ENCODE measurements around the gene ACTRT2.

ACTRT2 gene

DNA sequence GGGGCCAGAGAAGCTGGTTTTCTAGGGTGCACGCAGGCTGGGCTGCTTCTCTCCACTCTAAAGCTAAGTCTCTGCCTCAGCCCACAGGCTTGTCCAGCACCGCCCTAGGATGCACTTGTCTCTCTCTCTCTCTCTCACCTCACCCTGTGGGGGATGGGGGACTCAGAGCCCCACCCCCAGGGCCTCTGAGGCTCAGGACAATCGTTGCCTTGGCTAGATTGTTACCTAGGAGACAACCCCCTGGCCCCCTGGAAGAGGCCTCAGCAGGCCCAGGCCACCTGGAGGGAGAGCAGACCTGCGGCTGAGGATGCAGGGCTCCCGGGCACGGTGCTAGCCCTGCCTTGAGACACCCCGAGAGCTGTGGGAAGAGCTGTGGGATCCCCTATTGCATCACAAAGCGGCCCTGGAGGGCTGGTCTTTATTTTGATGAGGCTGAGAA lies at the start of gene ACTRT2:
ACTRT2 (plus strand) TSS at position 235 of the 439 bp plus-strand sequence. CDS start 220 bp downstream, outside the sequence.
- no peak for DNase-seq (ENCODE audit: low spot score)

DNA sequence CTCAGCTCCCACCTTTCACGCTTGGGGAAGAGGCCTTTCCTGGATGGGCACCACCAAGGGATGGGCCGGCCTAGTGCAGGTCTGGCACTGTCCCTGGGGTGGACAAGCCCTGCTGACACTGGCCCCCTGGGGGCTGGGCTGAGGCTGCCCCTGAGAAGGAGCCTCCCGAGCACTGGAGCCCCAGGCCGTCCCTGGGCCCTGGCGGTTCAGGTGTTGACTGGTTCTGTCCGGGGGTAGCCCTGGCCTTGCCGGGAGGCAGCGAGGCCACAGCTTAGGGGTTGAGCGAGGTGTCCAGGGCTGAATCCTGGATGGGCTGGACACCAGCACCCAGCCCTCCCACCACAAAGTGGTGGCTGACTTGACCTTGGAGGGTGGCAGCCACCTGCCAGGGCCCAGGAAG lies 49.7 kb upstream of the ACTRT2 start:
- no peak for DNase-seq (ENCODE audit: low spot score)

DNA sequence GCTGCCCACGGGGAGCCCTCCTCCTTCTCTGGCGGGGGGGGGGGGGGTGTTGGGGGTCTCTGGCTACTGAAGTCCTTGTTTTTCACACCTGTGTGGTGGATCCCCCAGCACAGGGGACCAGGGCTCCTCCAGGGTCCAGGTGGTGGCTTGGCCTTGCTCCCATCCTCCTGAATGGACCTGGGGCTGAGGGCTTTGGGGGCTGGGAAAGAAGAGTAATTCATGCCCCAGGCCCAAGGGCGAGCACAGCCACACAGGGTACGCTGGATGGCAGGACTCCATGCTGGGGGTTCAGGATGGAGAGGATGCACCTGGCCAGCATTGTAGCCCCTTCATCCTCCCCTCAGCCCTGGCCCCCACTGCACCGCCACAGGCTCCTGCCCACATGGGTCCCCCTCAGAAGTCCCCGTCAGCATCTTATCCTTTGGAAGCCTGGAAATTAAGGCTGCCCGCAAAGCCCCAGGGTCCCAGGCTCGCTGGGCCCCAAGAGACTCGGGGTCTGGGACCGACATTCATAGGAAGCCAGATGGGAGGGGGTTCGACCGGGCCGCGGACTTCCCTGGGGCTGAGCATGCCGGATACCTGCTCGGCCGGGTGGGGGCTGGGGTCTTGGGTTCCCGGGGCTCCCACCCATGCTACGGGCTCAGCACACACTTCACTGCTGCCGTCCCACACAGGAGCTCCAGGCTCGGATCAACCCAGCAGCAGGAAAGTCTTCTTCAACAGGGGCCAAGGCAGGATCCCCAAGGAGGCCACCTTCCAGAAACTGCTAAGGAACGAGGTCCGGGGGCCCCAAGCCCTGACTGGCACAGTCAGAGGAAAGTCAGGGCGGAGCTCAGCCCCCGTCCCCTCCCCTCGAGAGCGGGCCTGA lies 49.0 kb upstream of the ACTRT2 start:
- no peak for DNase-seq (ENCODE audit: low spot score)

DNA sequence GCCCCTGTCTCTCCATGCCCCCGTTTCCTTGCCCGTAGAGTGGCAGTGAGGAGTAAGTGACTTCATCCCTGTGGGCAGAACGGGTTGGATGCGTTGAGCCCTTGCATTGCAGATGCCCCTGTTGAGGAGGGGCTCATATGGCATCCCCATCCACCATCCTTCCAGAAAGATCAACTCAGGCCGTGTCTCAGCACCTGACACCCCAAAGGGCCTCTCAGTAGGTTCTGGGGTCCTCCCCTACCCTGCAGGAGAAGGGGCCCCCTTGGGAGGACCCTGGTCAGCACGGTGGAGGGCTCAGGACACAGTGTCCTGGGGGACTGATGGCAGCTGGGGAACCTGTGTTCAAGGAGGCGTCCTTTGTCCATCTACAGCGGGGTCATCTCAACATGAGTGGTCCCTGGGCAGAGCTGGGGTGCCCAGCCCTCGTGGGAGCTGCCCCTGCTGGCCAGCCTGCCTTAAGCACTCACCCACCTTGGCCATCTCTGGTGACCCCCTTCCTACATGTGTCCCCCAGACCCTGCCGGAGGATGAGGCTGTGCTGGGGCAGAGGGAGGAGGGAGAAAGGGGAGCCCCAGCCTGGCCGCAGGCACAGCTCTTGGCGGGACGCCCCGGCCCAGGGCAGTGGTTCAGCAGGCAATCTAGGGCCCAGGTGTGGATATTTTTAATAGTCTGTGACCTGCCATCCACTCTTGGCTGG lies 48.2 kb upstream of the ACTRT2 start:
- no peak for DNase-seq (ENCODE audit: low spot score)

DNA sequence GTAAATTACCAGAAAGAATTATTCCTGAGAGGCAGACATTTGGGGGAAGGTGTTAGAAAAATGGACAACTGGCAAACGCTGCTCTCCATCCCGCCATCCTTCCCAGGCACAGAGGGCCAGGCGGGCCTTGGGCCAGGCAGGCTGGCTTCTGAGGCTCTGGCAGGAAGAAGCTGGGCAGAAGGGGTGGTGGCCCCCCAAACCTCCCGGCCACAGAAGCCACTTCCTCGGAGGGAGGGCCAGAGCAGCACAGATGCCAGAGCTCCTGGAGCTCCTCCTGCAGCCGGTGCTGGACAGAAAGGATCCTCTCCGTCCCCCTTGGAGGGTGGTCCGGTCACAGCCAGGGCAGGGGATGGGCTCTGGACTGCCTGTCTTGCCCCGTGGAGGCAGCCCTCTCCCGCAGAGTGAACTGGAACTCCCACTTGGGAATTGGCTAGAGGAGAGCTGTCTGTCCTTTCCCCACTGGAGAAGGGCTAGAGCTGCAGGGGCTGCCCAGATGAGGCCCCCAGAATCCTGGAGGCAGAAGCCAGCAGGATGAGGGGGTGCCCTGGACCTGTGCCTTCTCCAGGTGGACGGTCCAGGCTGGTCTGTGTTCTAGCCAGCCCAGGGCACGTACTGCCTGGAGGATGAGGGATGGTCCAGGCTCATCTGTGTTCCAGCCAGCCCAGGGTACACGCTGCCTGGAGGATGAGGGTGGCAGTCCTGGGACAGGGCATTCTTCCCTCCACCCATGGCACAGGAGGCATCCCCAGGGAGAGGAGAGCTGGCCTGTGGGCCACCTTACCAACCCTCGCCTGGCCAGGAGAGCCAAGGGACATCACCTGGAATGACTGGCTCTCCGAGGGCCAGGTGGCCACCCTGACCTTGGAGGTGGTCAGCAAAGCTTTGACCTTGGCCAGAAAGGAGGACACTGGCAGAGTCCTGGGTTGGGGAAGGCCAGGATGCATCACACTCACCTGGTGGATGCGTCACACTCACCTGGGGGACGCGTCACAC lies 47.4 kb upstream of the ACTRT2 start:
- DNase-seq (ENCODE audit: low spot score), result no peak

DNA sequence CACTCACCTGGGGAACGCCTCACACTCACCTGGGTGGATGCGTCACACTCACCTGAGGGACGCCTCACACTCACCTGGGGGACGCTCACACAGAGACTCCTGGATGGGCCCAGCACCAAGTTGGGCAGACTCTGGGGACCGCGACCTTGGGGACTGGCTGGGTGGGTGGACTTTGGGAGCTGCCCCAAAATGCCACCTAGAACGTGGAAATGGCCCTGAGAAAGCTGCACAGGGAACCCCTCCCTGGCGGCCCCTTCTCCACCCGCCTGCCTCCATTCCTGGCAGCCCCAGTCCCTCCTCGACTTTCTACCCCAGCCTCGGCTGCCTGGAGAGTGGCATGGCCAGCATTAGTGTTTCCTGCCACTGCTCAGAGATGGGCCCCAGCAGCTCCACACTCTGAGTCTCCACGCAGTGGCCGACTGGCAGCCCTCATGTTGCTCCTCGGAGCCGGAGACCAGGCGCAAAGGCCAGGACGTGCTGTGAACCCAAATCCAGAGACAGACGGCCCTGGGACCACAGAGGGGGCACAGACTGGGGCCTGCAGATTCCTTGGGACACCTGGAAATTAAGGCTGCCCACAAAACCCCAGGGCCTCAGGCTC lies 46.5 kb upstream of the ACTRT2 start:
- DNase-seq (ENCODE audit: low spot score), result no peak

DNA sequence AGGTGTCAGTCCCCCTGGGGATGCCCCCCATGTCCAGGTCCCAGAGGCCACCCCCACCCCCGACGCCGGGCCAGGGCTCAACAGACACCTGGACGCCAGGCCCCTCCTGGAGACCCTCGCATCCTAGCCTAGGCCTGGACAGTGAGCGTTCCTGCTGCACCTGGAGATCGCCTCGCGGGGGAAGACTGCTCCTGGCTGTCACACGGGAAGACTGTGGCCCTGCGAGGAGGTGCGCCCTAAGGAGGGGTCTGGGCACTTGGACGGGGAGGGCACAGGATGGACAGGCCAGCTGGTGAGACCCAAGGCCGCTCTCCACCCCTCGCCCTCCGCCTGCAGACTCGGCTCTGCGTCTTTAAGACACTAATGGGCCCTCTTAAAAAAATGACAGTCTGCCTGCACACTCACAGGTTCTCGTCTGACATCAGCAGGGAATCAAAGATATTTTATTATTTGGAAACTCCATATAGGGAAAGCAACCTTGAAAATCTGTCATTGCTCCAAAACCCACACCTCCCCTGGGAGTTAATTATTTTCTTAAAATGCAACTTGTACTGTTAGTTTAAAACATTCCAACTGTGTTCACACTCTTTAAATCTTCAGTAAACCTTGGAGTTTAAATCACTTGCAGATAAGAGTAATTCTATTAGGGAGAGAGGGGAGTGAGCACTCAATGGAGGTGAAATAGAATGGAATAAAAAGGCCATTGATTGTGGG lies 45.6 kb upstream of the ACTRT2 start:
- no peak for DNase-seq (ENCODE audit: low spot score)

DNA sequence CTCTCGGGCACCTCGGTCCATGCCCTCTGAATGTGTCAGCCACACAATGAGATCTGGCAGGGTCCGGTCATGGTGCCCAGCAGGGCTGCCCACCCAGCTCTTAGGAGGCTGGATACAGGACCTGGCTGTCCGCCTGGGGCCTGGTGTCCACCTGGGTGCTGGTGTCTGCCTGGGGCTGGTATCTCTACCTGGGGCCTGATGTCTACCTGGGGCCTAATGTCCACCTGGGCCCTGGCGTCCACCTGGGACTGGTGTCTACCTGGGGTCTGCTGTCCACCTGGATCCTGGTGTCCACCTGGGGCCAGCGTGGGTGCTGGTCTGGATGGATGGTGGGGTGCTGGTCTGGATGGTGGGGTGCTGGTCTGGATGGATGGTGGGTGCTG lies 45.1 kb upstream of the ACTRT2 start:
- no peak for DNase-seq (ENCODE audit: low spot score)

DNA sequence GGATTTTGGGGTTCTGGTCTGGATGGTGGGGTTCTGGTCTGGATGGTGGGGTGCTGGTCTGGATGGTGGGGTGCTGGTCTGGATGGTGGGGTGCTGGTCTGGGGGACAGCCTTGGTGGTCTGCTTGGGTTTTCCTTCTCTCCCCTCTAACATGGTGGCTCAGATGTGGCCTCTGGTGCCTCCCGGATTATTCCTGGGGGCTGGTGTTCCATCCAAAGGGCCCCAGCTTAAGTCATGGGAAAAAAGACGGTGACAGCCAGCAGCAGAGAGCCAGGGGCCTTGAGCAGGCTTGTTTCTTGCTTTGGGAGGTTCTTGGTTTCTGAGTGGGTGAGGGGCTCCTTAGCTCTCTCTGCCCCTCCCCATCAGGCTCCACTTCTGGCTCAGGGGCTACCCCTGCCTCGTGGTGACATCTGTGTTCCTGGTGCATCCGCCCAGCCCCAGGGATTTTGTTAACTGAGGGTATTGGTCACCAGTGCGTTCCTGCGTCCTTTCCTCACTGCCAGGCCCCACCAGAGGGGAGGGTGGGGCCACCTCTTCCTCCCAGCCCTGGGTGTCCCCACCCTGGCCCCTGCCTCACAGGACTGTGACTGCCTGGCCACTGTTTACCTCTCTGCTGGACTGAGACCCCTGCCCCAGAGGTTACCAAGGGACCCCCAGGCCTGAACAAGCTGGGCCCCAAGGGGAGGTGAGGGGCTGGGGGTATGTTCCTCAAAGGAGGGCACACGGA lies 43.2 kb upstream of the ACTRT2 start:
- DNase-seq (ENCODE audit: low spot score), result no peak

DNA sequence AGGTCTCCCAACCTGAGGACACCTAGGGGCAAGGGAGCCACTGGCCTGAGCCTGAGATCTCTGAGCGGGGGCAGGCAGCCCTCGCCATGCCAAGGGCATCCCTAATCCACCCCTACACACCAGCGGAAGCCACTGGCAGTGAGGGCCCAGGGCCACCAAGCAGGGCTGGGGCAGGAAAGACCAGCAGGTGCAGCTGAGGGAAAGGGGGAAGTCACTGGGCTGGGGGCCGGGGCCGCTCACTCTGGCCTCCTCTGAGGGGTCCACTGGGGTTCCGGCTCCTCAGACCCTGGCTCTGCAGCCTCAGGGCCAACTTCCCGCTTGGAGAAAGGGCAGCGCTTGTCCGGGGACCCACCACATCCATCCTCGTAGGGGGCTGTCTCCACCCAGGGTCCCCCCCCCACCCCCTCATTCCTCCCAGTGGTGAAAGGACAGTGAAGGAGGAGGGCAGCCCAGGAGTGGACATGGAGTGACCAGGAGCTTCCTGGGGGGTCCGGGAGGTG lies 42.5 kb upstream of the ACTRT2 start:
- no peak for DNase-seq (ENCODE audit: low spot score)

DNA sequence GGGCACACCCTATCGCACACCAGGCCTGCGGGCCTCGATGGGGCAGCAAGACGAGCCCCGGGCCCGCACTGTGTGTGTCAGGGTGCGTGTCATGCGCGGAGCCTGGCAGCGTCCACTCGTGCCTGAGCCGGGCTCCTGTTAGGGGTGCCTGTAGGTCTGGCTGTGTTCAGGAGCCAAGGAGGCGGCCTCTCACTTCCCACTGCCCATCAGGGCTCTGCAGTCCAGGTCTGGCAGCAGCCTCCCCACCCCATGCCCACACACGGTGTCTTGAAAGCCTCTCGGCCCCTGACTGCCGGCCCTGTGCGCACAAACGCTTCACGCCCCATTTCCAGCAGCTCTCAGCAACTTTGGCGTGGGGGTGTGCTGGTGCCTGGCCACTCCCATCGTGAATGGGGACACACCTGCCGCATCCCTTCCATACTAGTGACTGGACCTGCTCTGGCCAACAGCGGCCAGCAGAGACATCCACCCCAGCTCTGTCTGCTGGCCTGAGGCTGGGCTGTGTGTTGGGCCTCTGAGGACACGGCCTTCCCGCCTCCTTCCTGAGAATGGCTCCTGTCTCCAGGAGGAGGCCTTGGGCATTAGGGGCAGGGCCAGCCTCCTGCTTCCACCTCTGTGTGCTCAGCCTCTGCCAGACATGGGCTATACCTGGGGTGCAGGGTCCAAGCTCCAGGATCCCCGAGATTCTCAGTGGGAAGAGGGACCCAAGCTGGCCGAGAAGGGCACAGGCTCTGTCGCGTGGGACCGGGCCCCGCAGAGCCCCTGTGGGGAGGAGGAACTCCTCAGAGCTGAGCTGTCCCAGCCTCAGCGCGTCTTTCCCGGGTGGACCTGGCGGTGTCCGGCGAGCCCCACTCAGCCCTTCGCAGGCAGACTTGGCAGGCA lies 41.8 kb upstream of the ACTRT2 start:
- no peak for DNase-seq (ENCODE audit: low spot score)

DNA sequence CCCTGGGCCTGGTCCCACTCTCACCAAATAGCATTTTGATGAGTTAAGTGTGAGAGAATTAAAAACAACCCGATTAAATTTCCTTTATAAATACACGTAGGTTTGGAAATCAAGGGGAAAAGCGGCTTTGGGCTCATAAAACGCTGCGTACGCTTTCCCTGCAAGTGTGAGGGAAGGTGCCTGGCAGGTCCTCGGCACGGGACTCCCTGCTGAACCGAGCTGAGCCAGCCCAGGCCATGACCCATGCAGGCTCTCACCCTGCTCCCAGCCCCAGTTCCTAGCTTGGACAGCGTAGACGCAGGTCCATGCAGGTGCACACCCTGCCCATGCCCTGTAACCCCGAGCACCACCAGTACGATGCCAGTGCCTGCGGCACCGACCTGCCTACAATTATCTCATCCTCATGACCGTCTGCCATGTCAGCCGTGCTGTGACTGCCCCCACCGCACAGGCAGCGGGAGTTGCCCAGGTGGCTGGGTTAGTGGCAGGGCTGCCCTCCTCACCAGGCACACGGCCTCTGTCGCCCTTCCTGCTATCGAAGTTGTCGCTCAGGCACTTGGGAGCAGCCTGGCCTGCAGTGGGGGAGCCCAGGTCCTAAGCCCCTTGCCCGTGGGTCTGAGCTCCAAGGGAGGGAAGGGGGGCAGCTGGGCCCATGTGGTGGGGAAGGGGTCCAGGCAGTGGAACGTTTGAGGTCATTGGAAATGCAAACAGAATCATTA lies 41.0 kb upstream of the ACTRT2 start:
- DNase-seq (ENCODE audit: low spot score), result no peak

DNA sequence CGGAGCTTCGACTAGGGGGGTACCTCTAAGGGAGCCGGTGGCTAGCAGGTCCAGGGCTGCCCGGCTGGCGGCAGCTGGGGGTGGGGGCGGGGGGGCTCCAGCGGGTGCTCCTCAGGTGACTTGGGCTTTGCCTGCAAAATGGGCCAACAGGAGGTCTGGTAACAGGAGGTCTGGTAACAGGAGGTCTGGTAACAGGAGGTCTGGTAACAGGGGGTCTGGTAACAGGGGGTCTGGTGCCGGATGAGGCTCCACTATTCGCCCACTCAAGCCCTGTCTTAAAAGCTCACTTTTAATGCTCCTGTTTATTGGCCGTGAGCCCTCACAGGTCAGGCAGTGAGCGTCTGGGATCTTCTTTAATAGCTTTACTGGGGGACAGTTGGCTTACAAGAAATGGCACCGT lies 40.4 kb upstream of the ACTRT2 start:
- no peak for DNase-seq (ENCODE audit: low spot score)

DNA sequence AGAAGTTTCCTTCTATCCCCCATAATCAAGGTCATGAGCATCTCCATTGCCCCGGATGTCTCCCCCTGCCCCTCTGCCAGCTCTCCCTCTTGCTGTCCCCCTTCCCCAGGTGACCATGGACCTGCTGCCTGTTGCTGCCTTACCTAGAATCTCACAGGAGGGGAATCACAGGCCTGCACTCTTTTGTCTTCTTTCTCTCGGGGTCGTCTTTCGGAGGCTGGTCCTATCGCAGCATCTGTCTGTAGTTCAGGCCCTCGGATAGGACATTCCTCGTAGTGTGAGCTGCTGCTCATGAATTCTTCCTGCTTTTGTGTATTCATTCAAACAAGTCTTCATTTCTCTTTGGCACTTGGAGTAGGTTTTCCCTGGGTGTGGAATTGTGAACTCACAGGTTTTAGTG lies 39.9 kb upstream of the ACTRT2 start:
- no peak for DNase-seq (ENCODE audit: low spot score)

DNA sequence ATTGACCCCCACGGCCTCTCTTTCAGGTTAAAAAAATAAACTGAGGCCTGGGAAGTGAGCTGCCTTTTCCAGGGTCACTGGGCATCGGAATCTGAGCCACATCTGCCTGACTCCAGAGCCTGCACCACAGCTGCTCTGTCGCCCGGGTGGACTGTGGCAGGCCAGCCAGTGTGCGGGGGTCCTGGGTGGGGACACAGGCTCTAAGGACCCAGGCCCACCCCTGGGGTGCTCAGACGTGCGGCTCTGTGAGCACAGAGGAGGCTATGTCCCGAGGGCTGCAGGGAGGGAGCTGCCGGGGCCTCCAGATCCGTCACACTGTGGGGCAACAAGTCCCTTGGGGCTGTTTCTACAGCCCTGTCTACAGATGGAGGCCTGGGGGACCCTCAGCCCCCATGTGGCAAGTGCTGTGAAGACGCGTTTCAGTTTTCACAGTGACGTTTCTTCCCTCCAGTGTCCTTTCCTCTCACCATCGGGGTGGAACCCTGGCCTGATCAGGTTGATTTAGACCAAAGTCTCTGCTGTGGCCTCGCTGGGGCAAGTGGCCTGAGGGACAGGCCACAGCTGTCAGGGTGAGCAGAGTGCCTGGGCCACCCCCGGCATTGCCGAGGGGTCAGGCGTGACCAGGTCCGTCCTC lies 39.2 kb upstream of the ACTRT2 start:
- no peak for DNase-seq (ENCODE audit: low spot score)

DNA sequence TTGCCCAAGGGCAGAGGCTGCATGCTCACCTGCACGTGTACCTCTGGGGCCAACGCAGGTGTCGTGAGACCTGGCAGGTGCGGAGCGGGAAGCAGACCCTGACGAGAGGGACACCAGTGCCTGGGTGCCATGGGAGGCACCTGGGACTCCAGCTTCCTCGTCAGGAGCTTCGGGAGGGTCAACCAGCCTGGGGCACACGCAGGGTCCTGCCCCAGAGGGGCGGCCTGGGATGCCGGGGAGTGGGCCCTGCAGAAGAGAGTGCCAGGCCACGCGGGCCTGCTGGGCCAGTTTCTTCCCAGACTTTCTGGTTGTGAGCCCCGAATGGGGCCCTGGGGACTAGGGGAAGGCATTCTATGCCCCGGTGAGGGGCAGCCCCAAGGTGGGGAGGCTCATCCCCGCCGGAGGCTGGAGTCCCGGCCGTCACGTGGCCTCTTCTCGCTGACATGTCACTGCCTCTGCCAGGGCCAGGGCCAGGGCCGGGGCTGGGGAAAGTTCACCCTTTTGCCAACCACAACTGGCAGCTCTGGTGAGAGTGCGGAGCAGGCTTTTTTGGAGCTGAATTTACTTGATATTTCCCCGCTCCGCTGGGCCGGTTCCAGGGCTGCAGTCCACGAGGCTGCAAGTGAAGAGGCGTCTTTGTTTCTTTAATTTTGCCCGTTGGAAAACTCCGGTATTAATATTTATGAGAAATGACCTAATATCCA lies 38.5 kb upstream of the ACTRT2 start:
- peak; percentile 83 for DNase-seq (ENCODE audit: low spot score)

DNA sequence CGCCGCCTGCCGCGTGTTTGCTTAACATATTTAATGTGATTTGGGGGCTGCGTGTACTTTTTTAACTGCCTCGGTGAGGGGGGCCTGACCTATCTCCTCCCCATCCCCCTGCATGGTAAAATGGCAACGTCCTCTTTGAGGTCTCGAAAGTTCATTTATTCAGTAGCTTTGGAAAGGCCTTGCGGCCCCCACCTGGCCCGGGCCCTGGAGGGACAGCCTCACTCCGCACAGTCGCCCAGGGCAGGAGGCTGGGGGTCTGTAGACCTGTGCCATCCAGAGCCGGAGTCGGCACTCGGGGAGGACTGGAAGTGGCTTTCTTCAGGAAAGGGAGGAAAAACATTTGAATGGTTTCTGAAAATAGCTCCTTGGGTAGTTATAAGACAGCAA lies 38.0 kb upstream of the ACTRT2 start:
- DNase-seq (ENCODE audit: low spot score), result no peak

All from pons (tissue), 1 donor.